ENCODE data around the gene NPPA.

The NPPA gene

GRCh38 chr1:11856698-11857097, 9.1 kb upstream of the NPPA start:
- no peak for TF ChIP-seq CTCF (IDR thresholded peaks at IDR 0.05; ENCODE audit: insufficient read depth, missing control alignments)
- no peak for FAIRE-seq

GRCh38 chr1:11855430-11855829, 7.8 kb upstream of the NPPA start:
- no peak for TF ChIP-seq CTCF (IDR thresholded peaks at IDR 0.05; ENCODE audit: insufficient read depth, missing control alignments)
- no peak for FAIRE-seq

More at GRCh38 chr1:11856698-11857097, 9.1 kb upstream of the NPPA start:
- no peak for DNase-seq (ENCODE audit: insufficient read length, low spot score)

GRCh38 chr1:11854519-11854918, 6.9 kb upstream of the NPPA start:
- TF ChIP-seq CTCF (IDR thresholded peaks at IDR 0.05; ENCODE audit: insufficient read depth, missing control alignments), result no peak
- DNase-seq (ENCODE audit: insufficient read length, low spot score) (no peak), FAIRE-seq (no peak)

More at GRCh38 chr1:11855430-11855829, 7.8 kb upstream of the NPPA start:
- no peak for DNase-seq (ENCODE audit: insufficient read length, low spot score)

GRCh38 chr1:11851180-11851579, 3.6 kb upstream of the NPPA start:
- FAIRE-seq (no peak), DNase-seq (ENCODE audit: insufficient read length, low spot score) (no peak)
- no peak for TF ChIP-seq CTCF (IDR thresholded peaks at IDR 0.05; ENCODE audit: insufficient read depth, missing control alignments)

- TF ChIP-seq CTCF (IDR thresholded peaks at IDR 0.05; ENCODE audit: insufficient read depth, missing control alignments), result no peak
- FAIRE-seq, result no peak
- DNase-seq (ENCODE audit: insufficient read length, low spot score), result no peak
These were observed 2.6 kb upstream of the NPPA start for GRCh38 chr1:11850156-11850555.

- FAIRE-seq (no peak), DNase-seq (ENCODE audit: insufficient read length, low spot score) (no peak)
- no peak for TF ChIP-seq CTCF (IDR thresholded peaks at IDR 0.05; ENCODE audit: insufficient read depth, missing control alignments)
These were observed 754 bp upstream of the NPPA start for GRCh38 chr1:11848373-11848700.

GRCh38 chr1:11845641-11846335, 1.8 kb downstream of the NPPA start:
- FAIRE-seq, result no peak
- TF ChIP-seq CTCF (IDR thresholded peaks at IDR 0.05; ENCODE audit: insufficient read depth, missing control alignments), result no peak

More at GRCh38 chr1:11845641-11846335, 1.8 kb downstream of the NPPA start:
- DNase-seq (ENCODE audit: insufficient read length, low spot score), result peak; percentile 45
